Measurements from ENCODE around the gene DHX35.

The DHX35 gene, protein sequence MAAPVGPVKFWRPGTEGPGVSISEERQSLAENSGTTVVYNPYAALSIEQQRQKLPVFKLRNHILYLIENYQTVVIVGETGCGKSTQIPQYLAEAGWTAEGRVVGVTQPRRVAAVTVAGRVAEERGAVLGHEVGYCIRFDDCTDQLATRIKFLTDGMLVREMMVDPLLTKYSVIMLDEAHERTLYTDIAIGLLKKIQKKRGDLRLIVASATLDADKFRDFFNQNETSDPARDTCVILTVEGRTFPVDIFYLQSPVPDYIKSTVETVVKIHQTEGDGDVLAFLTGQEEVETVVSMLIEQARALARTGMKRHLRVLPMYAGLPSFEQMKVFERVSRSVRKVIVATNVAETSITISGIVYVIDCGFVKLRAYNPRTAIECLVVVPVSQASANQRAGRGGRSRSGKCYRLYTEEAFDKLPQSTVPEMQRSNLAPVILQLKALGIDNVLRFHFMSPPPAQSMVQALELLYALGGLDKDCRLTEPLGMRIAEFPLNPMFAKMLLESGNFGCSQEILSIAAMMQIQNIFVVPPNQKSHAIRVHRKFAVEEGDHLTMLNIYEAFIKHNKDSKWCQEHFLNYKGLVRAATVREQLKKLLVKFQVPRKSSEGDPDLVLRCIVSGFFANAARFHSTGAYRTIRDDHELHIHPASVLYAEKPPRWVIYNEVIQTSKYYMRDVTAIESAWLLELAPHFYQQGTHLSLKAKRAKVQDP

DNA sequence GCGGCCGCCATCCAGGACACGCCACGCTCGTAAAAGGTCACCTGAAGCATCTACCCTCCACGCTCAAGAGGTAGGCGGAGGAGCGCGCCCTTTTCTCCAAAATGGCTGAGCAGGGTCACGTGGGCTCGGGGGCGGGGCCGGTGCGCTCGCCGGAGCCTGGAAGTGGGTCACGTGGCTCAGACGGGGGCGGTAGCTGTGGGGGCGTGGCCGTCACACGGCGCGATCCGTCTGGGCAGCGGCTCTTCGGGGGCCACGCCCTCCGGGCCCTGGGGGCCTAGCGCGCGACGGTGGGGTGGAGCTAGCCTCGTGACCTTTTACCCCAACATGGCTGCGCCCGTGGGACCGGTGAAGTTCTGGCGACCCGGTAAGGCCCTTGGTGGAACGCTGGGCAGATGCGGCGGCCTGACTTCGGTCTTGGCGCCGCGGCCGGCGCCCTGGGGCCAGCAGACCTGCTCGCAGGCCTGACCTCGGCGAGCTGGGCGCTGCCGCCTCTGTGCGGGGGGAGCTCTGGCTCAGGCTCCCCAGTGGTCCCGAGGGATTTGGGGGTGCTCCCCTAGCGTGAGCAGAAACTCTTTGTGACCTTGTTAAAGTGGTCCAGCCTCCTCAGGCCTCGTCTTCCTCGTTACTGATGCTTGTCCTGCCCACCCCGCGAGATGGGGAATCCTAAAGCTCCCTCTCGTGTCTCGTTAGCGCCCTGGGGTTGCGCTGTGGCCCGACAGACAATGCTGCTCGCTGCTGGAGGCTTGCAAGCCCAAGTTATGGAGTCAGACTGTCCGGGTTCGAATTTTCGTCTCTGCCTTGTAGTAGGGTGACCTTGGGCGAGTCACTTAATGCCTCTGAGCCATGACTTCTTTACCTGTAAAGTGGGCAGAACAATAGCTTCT, at the start of gene DHX35:
Gene DHX35 (plus strand): TSS at position 301 of the 884 bp plus-strand sequence. CDS start 24 bp downstream, at position 325.
- DNase-seq, result peak; percentile 99

DNA sequence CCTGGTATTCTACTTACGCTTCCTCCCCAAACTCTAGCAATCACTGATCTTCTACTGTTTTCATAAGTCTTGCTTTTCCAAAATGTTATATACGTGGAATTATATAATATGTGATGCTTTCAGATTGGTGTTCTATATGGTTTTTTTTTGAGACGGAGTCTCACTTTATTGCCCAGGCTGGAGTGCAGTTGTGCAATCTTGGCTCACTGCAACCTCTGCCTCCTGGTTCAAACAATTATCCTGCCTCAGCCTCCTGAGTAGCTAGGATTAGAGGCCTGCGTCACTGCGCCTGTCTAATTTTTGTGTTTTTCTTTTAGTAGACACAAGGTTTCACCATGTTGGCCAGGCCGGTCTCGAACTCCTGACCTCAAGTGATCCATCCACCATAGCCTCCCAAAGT, 46.8 kb upstream of the DHX35 start:
- no peak for DNase-seq

DNA sequence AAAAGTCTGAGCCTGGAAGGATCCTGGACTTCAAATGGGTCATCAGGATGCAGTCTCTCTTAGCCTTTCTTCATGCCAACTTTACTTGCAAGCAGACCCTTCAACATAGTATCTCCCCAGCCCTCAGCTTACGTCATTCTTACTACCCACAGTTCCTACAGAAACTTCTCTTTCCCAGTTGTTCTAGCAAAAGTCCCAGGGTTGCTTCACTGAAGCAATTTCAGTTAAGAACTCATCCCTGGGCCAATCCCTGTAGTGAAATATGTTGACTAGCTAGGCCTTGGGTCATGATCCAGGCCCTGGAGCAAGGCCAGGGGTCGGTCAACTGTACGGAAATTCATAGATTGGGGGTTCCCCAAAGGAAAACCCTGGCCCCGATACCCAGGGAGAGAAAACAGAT, 44.5 kb upstream of the DHX35 start:
- DNase-seq, result no peak

DNA sequence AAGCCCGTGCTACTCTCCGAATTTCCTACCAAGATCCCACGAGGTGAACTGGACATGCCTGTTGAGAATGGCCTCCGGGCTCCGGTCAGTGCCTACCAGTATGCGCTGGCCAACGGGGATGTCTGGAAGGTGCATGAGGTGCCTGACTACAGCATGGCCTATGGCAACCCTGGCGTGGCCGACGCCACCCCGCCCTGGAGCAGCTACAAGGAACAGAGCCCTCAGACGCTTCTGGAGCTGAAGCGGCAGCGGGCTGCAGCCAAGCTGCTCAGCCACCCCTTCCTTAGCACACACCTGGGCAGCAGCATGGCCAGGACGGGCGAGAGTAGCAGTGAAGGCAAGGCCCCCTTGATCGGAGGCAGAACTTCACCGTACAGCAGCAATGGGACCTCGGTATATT, 44.0 kb upstream of the DHX35 start:
- DNase-seq, result no peak

DNA sequence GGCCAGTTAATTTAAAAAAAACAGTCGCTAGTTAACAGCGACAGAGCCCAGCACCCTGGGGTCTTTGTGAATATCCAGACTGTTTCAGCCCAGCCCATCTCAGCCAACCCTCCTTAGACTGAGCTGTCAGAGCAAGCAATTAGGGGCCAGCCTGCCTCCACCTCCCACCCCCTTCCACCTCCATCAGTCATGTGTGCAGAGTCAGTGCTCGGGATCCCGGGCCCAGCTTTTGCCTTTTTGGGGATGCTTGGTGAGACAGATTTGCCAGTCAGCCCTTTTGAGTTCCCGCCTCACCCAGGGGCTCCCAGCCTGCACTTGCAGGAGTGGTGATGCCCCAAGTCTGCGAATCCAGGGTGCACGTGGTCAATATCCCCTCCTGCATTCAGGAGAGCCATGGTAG, 42.5 kb upstream of the DHX35 start:
- DNase-seq, result no peak

DNA sequence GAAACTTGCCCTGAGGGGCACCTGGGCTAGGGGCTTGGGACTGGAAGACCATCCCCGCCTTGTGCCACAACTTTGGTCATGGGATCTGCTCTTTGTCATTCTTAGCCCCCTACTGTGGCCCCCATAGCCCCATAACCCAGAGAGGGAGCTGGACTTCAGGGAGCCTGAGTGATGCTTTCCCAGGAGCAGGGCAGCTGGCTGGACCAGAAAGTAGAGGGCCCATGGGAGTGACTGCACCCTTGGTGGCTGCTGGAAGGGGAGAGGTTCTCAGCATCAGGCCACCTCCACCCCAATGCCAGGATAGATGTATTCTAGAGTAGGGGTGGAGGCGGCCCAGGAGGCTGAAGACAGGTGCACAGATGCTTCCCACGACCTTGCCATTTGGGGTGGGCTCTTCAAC, 41.7 kb upstream of the DHX35 start:
- no peak for DNase-seq

DNA sequence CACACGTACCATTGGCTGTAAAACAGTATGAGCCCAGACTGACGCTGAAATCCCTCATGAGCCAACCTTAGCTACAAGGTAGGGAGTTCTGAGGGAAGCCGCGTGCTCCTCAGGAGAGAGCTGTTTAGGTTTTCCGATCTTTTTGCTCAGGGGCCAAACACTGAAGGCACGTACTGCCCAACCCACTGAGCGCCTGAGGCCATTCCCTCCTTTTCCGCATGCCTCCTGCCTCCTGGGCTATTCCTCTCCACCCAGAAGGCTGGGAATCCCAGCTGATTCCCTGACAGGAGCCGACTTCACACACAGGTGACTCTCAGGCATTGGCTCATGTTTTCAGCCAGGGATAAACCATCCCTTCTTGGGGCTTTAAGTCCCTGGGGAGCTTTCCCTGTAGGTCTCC, 41.3 kb upstream of the DHX35 start:
- no peak for DNase-seq

DNA sequence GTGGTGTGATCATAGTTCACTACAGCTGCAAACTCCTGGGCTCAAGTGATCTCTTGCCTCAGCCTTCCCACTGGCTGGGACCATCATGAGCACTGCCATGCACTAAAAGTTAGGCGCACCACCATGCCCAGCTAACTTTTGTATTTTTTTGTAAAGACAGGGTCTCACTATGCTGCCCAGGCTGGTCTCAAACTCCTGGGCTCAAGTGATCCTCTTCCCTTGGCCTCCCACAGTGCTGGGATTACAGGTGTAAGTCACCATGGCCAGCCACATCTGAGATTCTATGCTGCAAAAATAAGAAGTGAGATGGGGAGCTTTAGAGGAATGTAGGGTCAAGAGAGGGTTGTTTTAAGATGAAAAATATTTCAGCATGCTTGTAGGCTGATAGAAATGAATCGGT, 37.4 kb upstream of the DHX35 start:
- DNase-seq, result no peak

DNA sequence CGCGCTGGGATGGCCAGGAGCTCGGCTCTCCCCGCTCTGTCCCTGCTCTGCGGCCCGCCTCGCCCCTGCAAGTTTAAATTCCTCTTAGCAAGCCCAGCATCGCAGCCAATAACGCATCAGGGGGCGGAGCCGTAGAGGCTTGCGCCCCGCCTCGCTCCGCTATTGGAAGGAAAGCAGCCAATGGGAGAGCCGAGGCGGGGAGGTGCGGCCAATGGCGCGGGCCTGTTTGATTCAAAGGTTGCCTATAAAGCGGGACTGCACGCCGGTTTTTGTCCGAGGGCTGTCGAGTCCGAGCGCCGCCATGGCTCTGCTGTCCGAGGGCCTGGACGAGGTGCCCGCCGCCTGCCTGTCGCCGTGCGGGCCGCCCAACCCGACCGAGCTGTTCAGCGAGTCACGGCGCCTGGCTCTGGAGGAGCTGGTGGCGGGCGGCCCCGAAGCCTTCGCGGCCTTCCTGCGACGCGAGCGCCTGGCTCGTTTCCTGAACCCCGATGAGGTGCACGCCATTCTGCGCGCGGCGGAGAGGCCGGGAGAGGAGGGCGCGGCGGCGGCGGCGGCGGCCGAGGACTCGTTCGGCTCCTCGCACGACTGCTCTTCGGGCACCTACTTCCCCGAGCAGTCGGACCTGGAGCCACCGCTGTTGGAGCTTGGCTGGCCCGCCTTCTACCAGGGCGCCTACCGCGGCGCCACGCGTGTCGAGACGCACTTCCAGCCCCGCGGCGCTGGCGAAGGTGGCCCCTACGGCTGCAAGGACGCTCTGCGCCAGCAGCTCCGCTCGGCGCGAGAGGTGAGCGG, 35.8 kb upstream of the DHX35 start, which contains the start of gene FAM83D:
Gene FAM83D (plus strand): TSS at position 276 of the 792 bp plus-strand sequence. CDS start 26 bp downstream, at position 302.
- DNase-seq, result peak; percentile 99

DNA sequence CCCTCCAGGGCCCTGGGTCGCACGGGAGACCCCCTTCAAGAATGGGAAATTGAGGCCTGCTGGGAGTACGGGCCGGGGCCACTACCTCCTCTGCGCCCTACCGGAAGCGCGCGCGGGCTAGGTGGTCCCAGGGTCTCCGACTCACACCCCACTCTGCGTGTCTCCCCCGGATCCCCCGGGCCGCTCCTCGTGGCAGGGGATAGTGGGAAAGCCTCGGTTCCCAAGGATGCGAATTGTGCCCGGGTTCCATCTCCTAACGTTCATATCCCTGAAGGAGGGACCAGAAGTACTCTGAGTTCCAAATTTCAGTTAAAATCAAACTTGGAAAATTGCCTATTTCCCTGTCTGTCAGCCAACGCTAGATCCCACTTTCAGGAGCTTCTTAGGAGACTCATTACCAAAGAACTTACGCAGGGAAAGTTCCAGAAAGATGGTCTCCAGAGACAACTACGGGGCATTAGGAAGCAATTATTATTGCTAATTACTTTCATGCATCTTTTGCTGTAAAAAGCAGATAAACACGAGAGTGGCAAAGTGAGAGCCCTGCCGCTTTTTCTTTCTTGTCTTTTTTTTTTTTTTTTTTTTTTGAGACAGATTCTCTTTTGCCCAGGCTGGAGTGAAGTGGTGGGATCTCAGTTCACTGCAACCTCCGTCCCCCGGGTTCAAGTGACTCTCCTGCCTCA, 35.1 kb upstream of the DHX35 start:
- DNase-seq, result peak; percentile 52

DNA sequence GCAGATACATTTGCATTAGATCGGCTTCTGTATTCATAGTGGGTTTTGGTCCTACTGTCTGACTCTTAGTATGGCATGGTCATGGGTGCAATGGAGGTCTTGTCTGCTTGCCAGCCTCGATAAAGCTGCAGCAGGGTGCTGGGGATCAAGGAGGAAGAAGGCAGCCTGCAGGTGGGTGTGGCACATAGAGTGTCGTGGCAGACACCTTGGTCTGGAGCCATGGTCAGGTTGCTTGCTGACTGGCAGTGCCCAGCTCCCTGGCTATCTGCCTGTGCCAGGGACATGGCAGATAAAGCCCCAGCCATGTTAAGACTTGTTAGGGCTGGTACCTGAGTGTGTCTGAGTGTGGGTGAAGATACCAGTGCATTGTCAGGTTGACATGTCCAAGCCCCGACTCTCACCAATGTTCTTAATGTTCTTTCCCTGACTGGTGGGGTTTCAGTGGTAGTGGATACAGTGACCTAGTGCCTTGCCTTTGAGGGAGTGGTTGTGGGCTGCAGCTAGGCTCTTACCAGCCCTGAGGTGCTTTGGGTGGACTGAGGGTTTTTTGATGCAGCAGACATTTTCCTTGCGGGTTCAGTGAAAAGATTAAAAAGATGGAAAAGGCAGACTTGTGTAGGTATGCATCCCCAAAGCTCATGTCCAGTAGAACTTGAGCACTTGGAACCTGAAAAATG, 34.1 kb upstream of the DHX35 start:
- no peak for DNase-seq

DNA sequence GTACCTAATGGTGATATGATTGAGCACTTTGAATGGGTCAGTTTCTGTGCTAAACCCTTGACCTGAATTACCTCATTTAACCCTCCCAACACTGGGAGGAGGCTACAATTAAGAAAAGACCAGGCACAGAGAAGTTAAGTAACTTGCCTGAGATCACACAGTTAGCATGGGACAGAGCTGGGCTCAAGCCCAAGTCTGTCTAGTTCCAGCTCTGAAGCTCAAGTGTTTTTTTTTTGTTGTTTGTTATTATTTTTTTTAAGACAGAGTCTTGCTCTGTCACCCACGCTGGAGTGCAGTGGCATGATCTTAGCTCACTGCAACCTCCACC, 31.9 kb upstream of the DHX35 start:
- DNase-seq, result no peak

DNA sequence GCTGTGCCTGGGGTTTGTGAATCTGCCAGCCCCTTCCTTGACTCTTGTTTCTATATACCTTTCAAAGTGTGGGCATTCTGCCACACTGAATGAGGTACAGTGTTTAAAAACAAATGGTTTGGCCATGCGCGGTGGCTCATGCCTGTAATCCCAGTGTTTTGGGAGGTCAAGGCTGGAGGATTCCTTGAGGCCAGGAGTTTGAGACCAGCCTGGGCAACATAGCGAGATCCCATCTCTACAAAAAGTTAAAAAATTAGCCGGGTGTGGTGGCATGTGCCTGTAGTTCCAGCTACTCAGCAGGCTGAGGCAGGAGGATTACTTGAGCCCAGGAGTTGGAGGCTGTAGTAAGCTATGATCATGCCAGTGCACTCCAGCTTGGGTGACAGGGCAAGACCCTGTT, 30.2 kb upstream of the DHX35 start:
- DNase-seq, result no peak

DNA sequence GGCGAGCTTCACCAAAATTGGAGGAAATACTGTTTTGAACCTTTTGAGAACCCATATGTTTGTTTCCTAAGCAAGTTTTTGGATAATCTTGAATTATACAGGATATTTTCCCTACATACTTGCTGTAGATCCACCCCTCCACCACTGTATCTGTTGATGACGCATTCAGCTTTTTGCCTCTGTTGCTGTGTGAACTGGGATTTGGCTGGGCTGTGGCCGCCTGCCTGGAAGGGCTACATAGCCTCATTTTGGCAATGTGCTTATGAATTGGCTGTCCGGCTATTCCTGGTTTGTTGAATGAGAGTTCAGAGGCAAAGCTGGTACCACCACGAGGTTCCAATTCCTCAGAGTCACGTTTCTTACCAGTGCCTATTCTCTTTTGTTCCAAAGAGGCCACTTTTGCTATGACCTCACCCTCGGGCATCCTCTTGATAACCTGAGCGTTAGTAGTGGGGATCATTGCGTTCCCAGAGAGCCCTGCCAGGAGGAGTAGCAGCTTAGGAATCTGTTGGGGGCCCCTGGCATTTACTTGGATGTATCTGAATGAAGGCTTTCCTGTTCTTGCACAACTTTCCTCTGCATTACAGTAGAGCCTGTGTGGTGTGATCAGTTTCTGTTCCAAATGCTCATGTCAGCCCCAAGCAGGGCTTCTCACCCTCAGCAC, 29.6 kb upstream of the DHX35 start:
- DNase-seq, result no peak

DNA sequence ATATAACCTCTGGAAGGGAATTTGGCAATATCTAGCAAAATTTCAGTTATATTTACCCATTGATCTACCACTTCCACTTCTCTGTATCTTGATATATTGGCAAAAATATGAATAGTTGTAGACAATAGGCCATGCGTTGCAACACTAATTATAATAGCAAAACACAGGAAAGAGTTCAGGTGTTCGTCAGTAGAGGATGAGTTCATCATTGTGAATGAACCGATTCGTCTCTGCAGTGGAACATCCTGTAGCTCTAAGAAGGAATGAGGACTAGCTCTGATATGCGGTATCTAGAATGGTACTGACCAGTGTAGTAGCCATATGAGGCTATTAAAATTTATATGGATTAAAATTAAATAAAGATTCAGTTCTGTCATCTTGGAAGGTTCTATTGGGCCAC, 27.6 kb upstream of the DHX35 start:
- DNase-seq, result no peak

DNA sequence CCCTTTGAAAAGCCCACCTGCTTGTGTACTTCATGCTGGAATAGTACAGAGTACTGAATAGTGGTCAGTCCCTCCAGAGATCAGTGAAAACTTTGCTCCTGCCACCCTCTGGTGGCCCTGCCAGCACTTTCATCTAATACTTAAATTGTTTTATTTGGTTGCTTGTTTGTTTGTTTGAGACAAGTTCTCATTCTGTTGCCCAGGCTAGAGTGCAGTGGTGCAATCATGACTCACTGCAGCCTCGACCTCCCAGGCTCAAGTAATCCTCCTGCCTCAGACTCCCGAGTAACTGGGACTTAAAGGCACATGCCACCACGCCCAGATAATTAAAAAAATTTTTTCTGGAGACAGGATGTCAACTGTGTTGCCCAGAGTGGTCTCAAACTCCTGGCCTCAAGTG, 26.9 kb upstream of the DHX35 start:
- DNase-seq, result no peak

DNA sequence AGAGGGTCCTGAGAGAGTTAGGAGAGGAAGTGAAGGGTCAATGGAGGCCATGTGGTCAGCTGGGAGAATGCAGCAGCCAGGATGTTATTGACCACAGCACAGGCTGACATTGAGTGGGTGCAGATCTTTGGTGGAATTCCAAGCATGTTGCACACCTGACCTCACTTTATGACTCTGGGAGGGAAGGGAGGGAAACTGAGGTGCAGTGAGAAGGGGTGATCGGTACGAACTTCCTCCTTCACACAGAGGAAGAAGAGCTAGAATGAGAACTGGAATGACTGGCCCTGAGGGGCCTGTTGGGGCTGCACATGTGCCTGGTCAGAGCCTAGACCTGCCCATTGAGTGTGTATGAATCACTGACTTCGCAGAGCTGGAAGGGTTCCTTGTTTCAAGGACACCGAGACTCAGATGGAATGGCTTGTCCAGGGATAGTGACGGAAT, 26.2 kb upstream of the DHX35 start:
- DNase-seq, result no peak

DNA sequence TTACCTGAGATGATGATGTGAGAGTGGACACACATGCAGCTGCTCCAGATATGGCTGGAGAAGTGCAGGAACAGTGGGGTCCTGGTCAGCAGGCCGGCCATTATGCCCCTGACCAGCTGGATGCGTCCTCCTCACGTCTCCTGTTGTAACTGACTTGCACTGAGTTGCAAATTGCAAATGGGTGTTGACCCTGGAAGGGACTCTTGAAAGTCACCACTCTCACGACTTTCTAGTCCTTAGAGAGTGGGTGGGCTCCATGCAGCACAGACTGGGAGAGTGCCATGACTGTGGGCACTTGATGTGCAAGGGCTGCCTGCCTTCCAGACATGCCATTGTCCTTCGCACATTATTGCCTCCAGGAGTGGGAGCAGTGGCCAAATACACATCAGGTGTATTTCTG, 25.1 kb upstream of the DHX35 start:
- no peak for DNase-seq

DNA sequence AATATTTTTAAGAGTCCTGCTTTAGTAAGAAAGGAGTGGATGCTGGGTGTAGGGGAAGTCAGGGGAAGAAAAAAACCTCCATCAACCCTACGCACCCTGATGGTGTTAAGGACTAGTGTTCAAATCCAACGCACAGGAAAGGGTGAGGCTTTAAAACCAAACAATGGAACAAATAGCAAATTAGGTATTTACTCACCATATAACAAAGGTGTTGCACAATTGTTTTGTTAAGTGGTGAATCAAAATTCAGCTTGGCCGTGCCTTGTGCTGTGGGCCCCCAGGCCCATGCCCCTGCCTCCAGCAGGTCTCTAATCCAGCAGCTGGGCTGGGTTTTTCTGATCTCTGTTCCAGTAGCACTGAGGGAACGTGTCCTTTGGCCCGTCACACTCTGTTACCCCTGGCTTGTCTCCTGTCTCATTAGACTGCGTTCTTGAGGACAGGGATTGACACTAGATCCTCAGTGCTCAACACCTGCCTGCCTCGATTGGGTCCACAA, 24.1 kb upstream of the DHX35 start:
- DNase-seq, result no peak

DNA sequence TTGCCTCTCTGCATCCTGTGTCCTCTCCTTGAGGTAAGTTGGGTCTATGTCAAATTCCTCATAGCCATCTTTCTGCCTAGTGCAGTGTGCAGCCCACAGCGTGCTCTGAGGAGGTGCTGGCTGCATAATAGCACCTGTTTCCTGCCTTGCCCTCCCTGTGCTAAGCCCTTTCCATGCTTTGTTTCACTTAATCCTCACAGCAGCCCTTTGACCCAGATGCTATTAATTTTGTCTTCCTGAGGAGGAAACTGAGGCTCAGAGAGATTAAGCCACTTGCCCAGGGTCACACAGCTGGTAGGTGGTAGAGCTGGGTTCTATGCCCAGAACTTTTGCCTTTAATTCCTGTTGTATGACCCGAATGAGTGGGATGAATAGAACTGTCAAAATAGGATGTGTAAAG, 22.5 kb upstream of the DHX35 start:
- DNase-seq, result no peak

DNA sequence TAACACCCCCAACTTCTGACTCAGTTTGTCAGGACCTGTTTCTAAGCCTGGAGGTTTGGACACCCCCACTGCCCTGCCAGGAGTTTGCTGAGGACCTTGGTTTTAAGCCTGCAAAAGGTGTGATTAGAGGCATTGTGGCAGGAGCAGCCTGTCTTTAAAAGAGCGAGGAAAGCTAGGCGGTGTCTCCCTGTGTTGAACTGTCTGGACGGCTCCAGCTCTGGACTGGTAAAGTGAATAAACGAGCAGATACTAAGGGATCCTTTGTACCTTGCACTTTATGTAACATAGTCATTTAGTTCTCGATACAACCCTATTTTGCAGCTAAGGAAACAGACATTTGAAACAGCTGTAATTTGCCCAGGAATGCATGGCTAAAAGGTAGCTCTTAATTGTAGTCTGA, 21.5 kb upstream of the DHX35 start:
- DNase-seq, result no peak
